GM21737 (cell line): ENCODE data around the gene FANK1.
"Not testable (repeated sequence)": the region's sequence is repeated elsewhere in the genome, so short reads cannot be mapped to it uniquely, and the experiment has no call there.

ENCODE experiments used
- ATAC-seq: cut with Tn5 transposase; IDR thresholded peaks from one replicate; pipeline ENCODE4 v1.9.1; 2021; ENCODE audit warnings: mild to moderate bottlenecking, moderate library complexity; ENCODE audit not compliant: unreplicated experiment

The FANK1 gene

GRCh38 chr10:125926247-125926646 is 29.9 kb downstream of the FANK1 start:
- no peak for ATAC-seq

DNA sequence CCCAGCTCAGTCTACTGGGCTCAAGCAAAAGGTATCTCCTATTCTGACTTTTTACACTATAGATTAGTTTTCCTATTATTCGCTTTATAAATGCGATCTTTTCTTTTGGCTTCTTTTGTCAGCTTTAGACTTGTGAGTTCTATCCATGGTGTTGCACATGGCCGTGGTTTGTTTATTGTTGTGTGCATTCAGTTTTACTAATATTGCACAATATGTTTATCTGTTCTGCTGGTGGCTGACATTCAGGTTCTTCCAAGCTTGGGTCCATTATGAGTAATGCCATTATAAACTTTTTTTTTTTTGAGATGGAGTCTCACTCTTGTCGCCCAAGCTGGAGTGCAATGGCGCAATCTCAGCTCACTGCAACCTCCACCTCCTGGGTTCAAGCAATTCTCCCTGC is 30.9 kb downstream of the FANK1 start:
- ATAC-seq = not testable (repeated sequence)

GRCh38 chr10:125928928-125929585 is 32.7 kb downstream of the FANK1 start:
- no peak for ATAC-seq

- ATAC-seq = no peak
These were observed 33.3 kb downstream of the FANK1 start for GRCh38 chr10:125929618-125930017.

- no peak for ATAC-seq
These were observed 37.3 kb downstream of the FANK1 start for GRCh38 chr10:125933693-125934092.

DNA sequence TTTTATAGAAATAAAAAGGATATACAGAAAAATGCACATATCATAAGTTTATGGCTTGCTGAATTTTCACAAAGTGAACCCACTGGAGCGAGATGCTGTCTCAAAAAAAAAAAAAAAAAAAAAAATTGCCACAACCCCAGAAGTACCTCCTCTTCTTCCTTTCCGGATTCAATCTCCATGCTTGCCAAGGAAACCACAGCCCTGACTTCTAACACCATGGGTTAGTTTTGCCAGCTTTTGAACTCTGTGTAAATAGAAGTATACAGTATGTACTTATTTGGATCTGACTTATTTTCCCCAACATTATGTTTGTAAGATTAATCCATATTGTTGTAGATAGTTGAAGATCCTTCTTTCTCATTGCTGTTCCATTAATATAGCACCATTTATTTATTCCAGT is 40.0 kb downstream of the FANK1 start:
- no peak for ATAC-seq

DNA sequence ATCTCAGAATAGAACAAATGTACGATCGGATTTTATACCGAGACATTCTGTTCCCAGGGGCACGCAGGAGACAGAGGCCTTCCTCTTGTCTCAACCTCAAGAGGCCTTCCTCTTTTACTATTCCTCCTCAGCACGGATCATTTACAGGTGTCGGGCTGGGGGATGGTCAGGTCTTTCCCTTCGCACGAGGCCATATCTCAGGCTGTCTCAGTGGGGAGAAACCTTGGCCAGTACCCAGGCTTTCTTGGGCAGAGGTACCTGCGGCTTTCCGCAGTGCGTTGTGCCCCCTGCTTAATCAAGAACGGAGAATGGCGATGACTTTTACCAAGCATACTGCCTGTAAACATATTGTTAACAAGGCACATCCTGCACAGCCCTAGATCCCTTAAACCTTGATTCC is 44.2 kb downstream of the FANK1 start:
- no peak for ATAC-seq

GRCh38 chr10:125951290-125951689 is 54.9 kb downstream of the FANK1 start:
- no peak for ATAC-seq

DNA sequence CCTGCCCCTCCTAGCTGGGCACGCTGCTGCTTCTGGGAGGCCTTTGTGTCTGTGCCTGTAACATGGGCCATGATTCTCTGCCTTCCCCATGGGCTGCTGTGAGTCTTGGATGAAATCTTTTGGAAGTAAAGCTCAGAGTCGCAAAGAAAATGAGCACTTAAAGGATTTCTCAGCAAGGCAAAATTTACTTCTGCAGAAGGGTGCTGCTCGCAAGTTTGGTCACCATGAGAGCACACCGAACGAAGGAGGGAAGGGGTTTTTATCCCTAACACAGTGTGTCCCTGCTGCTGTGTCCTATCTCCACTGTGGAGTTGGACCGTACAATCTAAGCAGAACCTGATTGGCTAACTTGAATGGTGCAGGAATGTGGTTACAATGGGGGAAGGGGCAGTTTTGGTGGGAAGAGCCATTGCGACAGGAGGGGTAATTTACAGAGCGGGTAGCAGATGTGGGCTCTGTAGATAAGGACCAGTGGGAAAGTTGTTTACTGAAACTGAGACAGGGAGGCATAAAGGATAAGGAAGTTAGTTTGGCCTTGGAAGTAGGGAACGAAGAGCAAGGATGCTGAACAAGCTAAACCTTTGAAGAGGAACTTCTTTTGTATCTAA is 57.5 kb downstream of the FANK1 start:
- ATAC-seq = no peak

DNA sequence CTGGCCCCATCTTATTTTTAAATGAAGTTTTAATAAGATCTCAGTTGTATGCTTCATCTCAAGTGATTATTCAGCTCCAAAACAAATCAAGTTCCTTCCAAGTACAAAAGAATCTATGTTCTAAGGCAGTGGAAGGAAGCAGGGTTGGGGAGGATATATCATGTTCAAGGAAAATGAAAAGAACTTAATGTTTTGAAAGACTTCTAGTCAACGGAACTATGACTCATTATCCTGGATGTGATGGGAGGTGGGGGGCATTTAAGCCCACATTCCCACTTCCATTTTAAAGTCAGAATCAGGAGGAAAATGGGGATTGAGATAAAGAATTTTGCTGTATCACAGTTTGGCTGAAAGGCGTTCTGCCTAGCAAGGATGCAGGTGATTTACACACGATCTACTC is 59.4 kb downstream of the FANK1 start:
- no peak for ATAC-seq

DNA sequence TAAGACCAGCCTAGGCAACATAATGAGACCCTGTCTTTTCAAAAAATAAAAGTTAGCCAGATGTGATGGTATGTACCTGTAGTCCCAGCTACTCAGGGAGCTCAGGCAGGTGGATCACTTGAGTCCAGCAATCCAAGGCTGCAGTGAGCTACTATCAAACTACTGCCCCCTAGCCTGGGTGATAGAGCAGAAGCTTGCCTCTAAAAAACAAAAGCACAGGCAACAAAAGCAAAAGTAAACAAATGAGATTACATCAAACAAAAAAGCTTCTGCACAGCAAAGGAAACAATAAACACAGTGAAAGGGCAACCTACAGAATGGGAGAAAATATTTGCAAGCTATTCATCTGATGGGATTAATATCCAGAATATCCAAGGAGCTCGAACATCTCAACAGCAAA is 65.4 kb downstream of the FANK1 start:
- ATAC-seq = no peak

GRCh38 chr10:125962200-125962599 is 65.8 kb downstream of the FANK1 start:
- no peak for ATAC-seq

GRCh38 chr10:125964558-125964957 is 68.2 kb downstream of the FANK1 start:
- ATAC-seq = no peak

GRCh38 chr10:125967533-125967932 is 71.2 kb downstream of the FANK1 start:
- ATAC-seq = no peak

DNA sequence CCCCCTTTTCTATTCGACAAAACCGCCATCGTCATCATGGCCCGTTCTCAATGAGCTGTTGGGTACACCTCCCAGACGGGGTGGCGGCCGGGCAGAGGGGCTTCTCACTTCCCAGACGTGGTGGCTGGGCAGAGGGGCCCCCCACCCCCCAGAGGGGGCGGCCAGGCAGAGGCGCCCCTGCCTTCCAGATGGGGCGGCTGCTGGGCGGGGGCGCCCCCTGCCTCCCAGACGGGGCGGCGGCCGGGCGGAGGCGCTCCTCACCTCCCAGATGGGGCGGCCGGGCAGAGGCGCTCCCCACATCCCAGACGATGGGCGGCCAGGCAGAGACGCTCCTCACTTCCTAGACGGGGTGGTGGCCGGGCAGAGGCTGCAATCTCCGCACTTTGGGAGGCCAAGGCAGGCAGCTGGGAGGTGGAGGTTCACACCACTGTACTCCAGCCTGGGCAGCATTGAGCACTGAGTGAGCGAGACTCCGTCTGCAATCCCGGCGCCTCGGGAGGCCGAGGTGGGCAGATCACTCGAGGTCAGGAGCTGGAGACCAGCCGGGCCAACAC is 73.8 kb downstream of the FANK1 start:
- not testable (repeated sequence) for ATAC-seq

DNA sequence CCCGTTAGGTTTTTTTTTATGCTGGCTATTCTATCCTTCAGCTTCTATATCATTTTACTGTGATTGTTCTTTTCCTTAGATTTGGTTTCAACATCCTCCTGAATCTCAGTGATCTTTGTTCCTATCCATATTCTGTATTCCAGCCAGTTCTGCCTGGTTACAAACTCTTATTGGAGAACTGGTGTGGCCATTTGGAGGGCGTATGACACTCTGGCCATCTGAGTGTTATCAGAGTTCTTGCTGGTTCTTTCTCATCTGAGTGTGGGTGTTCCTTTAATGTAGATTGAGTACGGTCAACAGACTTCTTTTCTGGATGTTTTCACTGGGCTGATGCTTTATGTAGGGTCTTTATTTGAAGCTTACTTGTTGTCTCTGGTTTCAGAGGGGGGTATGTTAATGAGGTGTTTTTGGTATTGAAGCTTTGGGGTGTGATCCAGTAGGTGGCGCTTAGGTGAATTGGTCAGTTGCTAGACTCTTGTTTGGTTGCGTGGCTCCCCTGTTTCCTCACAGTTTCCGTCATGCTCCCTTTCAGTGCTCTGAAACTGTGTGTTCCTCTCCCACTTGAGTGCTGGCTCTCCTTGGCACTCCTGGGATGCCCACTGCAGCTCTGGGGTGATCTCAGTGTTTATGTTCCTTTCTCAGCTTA is 80.7 kb downstream of the FANK1 start:
- ATAC-seq = no peak

DNA sequence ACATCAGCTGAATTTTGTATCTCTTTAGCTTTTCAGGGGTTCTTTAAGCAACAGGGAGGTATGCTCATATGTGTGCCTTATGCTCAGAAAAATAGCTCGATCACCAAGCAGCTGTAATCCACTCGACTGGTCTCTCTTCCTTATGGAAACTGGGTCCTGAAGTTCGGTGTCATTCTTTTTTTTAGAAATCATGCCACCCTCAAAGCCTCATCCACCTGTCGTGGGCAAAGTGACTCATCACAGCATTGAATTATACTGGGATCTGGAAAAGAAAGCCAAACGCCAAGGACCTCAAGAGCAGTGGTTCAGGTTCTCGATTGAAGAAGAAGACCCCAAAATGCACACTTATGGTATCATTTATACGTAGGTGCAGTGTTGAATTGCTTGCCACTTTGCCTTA is 83.6 kb downstream of the FANK1 start:
- no peak for ATAC-seq

- ATAC-seq = no peak
These were observed 84.2 kb downstream of the FANK1 start for GRCh38 chr10:125980521-125981035.

- peak; percentile 75 for ATAC-seq
These were observed 86.0 kb downstream of the FANK1 start for GRCh38 chr10:125982260-125982948.

GRCh38 chr10:125983161-125983560 is 86.8 kb downstream of the FANK1 start:
- ATAC-seq = no peak

- no peak for ATAC-seq
These were observed 87.3 kb downstream of the FANK1 start for GRCh38 chr10:125983656-125984055.
